Dermis blood vessel endothelial cell (primary cell): ENCODE measurements around the gene WNT9B. TPM values are rescaled to one million over a fixed set of nuclear protein-coding genes. Genes with fewer than 3 reads are reported as not detected.
"Not testable (repeated sequence)": the region's sequence is repeated elsewhere in the genome, so short reads cannot be mapped to it uniquely, and the experiment has no call there.

ENCODE experiments used
- DNase-seq: peaks from one replicate; pipeline ENCODE4 v3.0.0; 2010
- total RNA-seq: library from RNA; depleted of rRNA; stranded (reverse); fragments of >200 nt; gene quantifications from 2 replicates; pipeline ENCODE4 v1.2.3, GENCODE V29; 2014

Gene WNT9B
- total RNA-seq, 1 donor from 2014 or later = not detected

DNA sequence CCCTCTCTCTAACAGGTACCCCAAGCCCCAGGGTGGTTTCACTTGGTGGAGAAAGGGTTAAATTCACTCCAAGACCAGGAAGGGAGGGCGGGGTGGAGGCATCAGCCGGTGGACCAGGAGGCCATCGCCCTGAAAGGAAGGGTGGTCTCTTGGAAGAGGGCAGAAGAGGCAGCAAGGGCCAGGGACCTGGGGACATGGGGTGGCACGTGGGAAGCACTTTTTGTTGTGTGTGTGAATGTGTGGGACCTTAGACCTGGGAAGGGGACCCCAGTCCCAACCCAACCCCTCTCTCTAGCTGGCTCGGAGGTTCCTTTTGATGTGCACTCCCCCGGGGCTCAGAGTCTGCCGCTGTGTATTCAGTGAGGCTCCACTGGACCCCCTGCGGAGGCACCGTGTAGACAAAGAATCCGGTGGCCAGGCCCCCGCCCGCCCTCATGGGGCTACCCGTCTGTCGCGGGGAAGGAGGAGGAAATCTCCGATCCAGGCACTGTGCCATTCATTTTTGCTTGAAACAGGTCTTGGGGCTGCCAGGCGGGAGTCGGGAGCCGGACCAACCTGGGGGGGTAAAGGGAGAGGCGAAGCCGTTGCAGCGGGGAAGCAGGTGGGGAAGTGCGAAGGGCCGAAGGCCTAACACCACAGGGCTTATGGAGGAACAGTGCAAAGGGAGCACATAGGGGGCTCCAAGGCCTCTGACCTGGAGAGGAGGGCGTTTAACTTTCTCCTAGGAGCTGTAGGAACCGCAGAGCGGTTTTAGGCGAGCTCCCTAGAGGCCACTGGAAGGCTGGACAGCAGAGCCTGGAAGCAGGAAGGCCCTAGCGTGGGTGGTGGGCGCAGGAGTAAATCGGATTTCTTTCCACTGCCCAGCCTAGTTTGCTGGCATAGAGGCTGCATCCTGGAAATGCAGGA lies 29.6 kb upstream of the WNT9B start:
- no peak for DNase-seq

DNA sequence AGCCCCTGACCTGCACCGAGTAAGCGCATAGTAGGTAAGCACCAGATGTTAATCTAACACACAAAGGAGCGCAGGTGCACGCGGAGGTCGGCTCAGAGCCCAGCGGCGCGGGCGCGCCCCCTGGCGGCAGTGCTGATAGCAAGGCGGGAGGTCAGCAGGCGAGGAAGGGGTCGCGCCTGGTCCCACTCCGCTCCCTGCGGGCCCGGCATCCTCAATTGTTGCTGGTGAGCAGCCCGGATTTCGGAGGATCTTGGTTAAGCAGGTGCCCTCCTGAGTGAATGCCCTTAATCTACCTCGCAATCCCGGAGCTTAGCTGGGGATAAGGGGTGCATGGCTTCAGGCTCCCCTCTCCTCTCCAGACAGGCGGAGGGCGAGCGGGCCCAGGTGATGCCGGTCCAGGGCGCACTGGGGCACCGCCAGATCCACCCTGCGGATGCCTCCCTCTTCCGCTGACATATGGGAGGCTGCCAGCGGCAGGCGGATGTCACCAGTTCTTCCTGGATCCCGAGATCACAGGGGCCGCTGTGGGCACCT lies 28.9 kb upstream of the WNT9B start:
- DNase-seq = peak; percentile 19

- no peak for DNase-seq
Observed at GRCh38 chr17:46823657-46824056, 27.7 kb upstream of the WNT9B start.

DNA sequence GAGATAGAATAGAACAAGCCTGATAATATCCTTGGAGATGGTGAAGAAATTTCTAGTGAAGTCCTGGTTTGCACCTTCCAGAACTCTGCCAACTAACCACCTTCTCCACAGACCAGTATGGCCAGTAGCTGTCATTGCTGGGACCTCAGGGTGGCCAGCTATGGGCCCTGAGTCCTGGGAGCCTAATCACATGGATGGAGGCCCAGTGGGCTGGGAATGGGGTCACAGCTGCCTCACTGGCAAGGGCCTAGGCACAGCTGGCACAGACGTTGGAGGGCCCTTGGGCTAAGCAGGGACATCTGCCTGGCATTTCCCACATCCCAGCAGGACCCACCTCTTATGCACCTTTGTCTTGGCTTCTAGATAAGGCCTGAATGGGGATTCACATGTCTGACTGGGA lies 25.3 kb upstream of the WNT9B start:
- DNase-seq = no peak

DNA sequence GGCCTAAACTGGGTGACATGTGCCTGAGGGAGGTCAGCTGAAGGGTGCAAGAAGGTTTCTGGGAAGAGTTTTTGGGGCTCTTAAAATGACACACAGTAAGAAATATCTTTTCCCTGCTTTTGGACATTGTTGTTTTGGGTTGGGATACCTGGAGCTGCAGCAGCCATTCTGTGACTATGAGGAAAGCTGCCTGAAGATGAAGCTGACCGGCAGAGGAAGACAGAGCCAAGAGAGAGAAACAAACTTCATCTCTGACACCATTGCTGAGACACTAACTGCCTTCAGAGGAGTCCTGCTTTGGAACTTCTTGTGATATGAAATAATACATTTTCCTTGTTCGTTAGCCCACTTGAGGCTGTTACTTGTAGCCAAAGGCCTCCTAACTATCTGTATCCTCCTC lies 24.1 kb upstream of the WNT9B start:
- DNase-seq = no peak

DNA sequence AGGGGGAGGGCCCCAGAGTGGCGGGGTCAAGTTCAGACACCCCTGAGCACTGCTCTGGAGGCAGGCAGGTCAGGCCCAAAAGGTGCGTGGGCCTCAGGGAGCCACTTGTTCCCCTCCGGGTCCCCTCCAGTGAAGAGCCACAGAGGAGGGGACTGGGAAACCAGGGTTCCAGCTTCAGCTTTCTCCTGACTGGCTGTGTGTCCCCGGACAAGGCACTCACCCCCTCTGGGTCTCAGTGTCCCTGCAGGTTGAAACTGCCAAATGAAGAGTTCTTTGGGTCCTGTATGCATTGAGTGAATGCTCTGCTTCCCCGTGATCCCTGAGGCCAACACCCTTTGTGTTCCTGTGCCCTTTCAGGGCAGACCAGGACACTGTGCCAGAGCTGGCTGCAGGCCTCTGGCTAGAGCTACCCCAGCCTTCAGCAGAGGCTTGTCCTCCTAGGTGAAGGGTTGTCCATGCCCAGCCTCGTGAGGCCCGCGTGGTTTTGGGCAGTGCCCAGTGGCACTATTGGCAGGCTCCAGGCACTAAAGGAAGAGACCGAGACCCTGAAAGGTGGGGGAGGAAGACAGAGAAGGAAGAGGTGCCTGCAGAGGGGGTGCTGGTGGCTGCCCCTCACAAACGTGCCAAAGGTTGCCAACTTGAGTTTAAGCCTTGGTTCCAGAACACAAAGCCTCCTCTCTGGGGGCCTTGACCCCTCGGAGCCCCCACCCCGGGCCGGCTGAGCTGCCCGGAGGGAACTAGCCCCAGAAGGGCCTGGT lies 19.6 kb upstream of the WNT9B start:
- no peak for DNase-seq

- no peak for DNase-seq
Observed at GRCh38 chr17:46832331-46832821, 19.0 kb upstream of the WNT9B start.

DNA sequence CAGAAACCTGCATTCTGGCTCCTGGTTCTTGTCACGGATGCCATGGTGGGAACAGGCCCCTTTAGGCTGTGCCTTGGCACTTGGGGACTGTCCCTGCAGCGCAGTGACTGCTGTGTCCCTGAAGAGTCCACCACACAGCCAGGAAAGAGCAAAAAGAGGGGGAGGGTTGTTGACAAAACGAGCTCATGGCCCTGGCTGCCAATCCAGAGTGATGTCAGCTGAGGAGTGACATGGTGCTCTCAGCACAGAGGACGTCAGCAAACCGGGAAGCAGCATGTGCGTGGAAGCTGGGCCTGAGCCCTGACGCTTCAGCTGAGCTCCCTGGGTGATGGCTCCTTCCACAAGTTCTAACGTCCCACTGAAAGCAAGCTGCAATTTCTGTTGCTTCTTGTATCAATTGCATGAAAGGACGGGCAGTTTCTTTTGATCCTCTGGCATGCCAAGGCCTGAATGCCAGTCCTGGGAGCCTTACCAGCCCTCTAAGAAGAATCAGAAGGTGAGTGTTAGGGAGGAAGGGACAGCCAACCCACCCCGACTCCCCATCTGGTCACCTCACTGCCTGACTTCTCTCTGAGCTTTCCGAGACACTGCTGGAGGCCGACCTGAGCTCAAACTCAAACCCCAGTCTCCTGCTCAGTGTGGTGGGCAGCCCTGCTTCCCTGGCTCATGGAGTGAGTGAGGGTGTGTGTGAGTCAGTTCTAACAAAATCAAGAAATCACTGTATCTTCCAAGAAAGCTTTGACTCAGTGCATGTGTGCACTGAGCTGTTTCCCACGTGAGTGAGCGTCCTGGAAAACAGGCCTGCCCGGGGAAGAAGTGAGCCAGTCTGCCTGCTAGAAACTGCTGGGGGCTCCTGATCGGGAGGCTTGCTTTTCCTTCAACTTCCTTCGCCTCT lies 18.2 kb upstream of the WNT9B start:
- DNase-seq = no peak

GRCh38 chr17:46833840-46834208 lies 17.6 kb upstream of the WNT9B start:
- DNase-seq = no peak

- DNase-seq = no peak
Observed at GRCh38 chr17:46834846-46835245, 16.5 kb upstream of the WNT9B start.

DNA sequence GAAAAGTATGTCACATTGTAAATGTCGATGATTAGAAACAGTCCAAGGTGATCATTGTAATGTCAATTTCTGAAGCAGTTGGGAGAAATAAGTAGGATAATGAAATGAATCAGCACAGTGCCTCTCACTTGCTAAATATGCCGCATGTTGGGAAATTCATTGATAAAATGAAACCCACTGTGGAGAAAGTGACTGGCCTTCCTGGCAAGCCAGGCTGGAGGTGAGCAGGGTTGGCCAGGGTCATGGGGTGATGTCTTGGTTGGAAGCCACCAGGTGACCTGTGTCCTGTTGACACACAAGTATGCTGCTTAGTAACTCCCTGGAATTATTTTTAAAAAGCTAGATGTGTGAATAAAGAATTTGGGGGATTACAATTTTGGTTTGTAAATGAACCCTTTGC lies 14.9 kb upstream of the WNT9B start:
- no peak for DNase-seq

DNA sequence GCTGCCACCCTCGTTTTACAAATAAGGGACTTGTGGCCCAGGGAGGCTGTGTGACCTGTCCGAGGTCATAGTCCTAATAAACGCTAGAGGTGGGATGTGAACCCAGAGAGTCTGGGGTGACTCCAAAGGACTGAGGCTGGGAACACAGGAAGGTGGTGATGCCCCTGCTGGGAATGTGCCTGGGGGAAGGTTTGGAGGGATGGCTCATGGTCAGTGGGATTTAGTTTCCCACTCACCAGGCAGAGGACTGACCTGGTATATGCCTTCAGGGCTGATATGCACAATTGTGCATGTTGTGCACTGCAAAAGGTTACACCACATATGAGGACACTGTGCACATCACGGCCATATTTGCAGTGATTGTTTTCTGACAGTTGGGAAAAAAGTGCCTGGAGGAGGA lies 13.9 kb upstream of the WNT9B start:
- DNase-seq = no peak

DNA sequence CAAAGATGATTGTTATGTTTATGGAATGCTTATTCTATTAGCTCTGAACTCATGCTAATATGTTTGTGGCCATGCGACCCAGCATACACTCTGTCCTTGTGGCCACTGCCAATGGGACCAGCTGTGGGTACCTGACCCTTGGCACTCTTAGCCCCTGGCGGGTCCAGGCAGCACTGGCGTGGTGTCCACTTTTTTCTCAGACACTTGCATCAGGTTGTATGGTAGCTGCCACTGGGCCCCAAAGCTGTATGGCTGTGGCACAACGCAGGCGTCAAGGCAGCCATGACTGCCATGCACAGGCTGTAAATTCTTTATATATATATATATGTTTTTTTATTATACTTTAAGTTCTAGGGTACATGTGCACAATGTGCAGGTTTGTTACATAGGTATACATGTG lies 12.2 kb upstream of the WNT9B start:
- no peak for DNase-seq

DNA sequence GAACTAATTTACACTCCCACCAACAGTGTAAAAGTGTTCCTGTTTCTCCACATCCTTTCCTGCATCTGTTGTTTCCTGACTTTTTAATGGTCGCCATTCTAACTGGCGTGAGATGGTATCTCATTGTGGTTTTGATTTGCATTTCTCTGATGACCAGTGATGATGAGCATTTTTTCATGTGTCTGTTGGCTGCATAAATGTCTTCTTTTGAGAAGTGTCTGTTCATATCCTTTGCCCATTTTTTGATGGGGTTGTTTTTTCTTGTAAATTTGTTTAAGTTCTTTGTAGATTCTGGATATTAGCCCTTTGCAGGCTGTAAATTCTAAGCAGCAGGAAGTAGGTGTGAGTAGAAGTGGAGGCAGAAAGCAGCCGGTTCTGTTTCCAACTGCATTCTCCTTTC lies 10.8 kb upstream of the WNT9B start:
- not testable (repeated sequence) for DNase-seq

DNA sequence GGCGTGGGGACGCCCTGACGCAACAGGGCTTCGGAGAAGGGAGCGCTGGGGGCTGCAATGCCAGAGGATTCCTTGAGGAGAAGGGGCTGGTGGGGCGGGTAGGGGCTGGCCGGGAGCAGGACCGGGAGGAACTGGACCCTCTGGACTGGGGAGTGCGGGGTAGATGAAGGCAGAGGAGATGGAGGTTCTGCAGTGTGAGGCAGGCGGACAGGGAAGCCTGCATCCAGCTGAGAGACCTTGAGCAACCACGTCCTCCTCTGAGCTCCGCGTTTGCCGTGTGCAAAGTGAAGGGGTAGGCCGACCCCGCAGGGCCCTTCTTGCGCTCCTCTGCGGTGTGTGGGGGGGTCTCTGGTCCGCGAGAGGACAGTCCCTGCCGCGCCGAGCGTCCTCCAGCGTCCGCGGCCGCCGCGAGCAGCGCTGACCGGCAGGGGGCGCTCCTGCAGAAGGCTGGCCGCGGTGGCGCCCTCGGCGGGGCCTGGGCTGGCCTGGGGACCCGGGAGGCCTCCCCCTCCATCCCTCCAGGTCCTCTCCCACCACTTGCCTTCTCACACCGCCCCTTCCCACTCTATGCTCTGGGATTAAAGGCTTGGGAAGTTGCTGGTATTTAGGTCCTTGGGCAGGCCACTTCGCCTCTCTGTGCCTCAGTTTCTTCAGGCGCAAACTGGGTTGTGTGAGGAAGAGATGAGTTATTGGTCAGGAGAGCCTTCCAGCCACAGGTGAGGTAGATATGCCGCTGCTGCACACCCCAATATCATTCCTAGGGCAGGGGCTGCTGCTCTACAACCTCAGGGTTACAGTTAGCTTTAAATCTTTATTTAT lies 9.6 kb upstream of the WNT9B start:
- DNase-seq = peak; percentile 46

GRCh38 chr17:46842835-46843234 lies 8.5 kb upstream of the WNT9B start:
- no peak for DNase-seq

DNA sequence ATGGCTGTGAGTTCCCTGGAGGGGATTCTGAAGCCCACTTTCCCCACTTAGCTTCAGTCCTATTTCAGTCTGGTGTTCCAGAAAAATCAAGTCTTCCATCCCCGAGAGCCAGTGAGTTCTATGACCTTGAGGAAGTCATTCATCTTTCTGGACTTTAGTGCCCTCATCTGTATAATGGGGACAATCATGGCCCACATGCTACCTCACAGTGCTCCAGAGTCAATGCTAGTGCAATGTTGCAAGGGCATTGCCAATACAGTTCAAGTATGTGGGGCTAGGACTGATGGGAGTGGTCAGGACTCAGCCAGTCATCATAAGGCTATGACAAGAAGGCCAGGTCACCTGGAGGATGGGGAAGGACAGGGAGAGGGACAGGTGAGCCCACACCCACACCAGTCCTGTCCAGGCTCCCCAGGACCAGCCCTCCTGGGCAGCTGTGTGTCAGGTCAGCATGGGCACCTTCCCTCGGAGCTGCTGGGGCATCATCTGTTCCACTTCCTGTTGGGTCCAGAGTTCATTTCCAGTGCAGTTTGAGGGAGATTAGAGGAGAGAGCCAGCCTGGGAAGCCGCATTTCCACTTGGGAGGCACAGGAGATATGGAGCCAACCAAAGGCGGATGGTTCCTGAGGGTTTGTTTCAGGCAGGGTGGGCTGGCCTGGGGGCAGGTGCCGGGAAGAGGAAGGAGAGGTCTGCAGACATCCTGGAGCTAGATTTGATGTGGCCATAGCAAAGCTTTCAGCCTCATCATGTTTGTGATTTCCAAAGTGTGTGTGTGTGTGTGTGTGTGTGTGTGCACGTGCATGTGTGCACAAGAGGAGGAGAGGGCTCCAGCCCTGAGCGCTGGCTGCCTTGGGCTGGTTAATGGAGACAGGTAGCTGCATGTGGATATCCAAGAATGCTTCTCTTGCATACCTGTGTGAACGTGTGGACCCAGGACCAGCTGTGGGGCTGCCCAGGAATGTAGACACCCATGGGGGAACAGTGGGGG lies 3.9 kb upstream of the WNT9B start:
- no peak for DNase-seq

GRCh38 chr17:46848534-46848933 lies 2.8 kb upstream of the WNT9B start:
- no peak for DNase-seq

- no peak for DNase-seq
Observed at GRCh38 chr17:46850688-46851028, 725 bp upstream of the WNT9B start.

DNA sequence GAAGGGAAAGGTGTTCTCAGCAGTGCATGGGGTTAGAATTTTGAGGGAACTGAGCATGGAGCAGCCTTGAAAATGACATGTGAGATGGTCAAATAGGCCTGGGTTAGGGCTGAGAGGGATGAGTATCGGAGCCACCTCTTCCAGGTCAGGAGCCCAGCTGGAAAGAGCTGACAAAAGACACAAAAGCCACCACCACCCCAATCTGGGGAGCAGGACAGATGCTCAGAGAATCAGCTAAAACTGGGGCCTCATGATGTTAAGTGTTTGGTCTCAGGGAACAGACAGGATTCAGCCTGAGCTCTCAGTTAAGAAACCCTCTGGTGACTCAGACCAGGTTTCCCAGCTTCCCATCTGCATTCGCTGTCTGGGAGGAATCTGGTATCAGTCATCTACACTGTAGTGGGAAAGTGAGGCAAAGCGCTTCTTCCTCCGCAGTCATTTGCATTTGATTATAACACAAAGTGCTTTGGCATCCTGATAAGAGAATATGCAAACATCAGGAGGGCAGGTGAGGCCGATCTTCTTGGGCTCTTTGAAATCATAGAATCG lies 2.6 kb downstream of the WNT9B start:
- no peak for DNase-seq
